GM23338 (cell line): ENCODE results near the gene CMTM2. TPM values are rescaled to one million over a fixed set of nuclear protein-coding genes. Genes with fewer than 3 reads are reported as not detected.

Experiments
- ATAC-seq: fragments of 200-7000 bp; cut with Tn5 transposase; 3 replicates; pipeline ENCODE4 v1.9.1; 2020
- DNase-seq: peaks from one replicate; pipeline ENCODE4 v3.0.0-alpha.2; 2015; ENCODE audit warnings: low spot score
- H2AFZ ChIP-seq: fragments of 200-600 bp; sonication (generic); 2 replicates; pipeline ENCODE4 v1.8.0; 2016; ENCODE audit warnings: antibody characterized with exemption, mild to moderate bottlenecking, moderate library complexity
- H3F3A ChIP-seq: fragments of 200-600 bp; sonication (generic); replicated peaks from 2 replicates; pipeline ENCODE4 v1.8.0; 2017; ENCODE audit warnings: antibody characterized with exemption, mixed run types, low read depth
- H3K27ac ChIP-seq: fragments of 200-600 bp; sonication (generic); 2 replicates; pipeline ENCODE4 v1.6.1; 2016; ENCODE audit warnings: low read depth
- H3K27me3 ChIP-seq: fragments of 200-600 bp; sonication (generic); 2 replicates; pipeline ENCODE4 v1.8.0; 2016; ENCODE audit warnings: mild to moderate bottlenecking, mixed run types, moderate library complexity; ENCODE audit not compliant: insufficient read depth
- H3K36me3 ChIP-seq: fragments of 200-600 bp; sonication (generic); 2 replicates; pipeline ENCODE4 v1.8.0; 2016; ENCODE audit warnings: mild to moderate bottlenecking; ENCODE audit not compliant: insufficient read depth
- H3K4me1 ChIP-seq: fragments of 200-600 bp; sonication (generic); 2 replicates; pipeline ENCODE4 v1.8.0; 2016; ENCODE audit warnings: mild to moderate bottlenecking, moderate library complexity; ENCODE audit not compliant: insufficient read depth
- H3K4me2 ChIP-seq: fragments of 200-600 bp; sonication (generic); 2 replicates; pipeline ENCODE4 v1.7.1; 2017; ENCODE audit warnings: mixed run types
- H3K4me3 ChIP-seq: fragments of 200-600 bp; sonication (generic); 2 replicates; pipeline ENCODE4 v1.6.1; 2016; ENCODE audit warnings: mixed run types
- H3K79me2 ChIP-seq: fragments of 200-600 bp; sonication (generic); replicated peaks from 2 replicates; pipeline ENCODE4 v1.8.0; 2017; ENCODE audit warnings: mild to moderate bottlenecking; ENCODE audit not compliant: insufficient read depth
- H3K9me2 ChIP-seq: fragments of 200-600 bp; sonication (generic); 2 replicates; pipeline ENCODE4 v1.8.0; 2017; ENCODE audit not compliant: insufficient read depth
- H4K20me1 ChIP-seq: fragments of 200-600 bp; sonication (generic); replicated peaks from 2 replicates; pipeline ENCODE4 v1.8.0; 2017; ENCODE audit warnings: mild to moderate bottlenecking; ENCODE audit not compliant: insufficient read depth
- H3K27ac Mint-ChIP-seq: 2 replicates; pipeline ENCODE4 v1.8.0; 2020; ENCODE audit warnings: inconsistent platforms, mild to moderate bottlenecking, moderate library complexity, mixed read lengths
- H3K27me3 Mint-ChIP-seq: 3 replicates; pipeline ENCODE4 v1.8.0; 2022; ENCODE audit warnings: low read depth, mild to moderate bottlenecking, moderate library complexity, mixed read lengths, inconsistent platforms; ENCODE audit not compliant: insufficient read depth, poor library complexity
- H3K36me3 Mint-ChIP-seq: 3 replicates; pipeline ENCODE4 v1.8.0; 2021; ENCODE audit warnings: low read depth, mild to moderate bottlenecking, inconsistent platforms, moderate library complexity, mixed read lengths
- H3K4me1 Mint-ChIP-seq: 3 replicates; pipeline ENCODE4 v1.8.0; 2020; ENCODE audit warnings: mild to moderate bottlenecking, inconsistent platforms, mixed read lengths
- H3K4me3 Mint-ChIP-seq: 3 replicates; pipeline ENCODE4 v1.8.0; 2021; ENCODE audit warnings: moderate library complexity, mild to moderate bottlenecking, inconsistent platforms, mixed read lengths
- H3K9me3 Mint-ChIP-seq: 3 replicates; pipeline ENCODE4 v1.8.0; 2020; ENCODE audit warnings: moderate library complexity, mild to moderate bottlenecking, inconsistent platforms, mixed read lengths
- CREB1 ChIP-seq: fragments of 250-450 bp; sonication (Bioruptor Pico); IDR thresholded peaks from 2 replicates; pipeline ENCODE4 v1.5.0; 2020; ENCODE audit warnings: low read depth, mild to moderate bottlenecking, moderate library complexity
- CTCF ChIP-seq, 2 experiments: fragments of 200-600 bp in 1 of 2; sonication (generic) in 1 of 2; conservative IDR thresholded peaks; 2 replicates each; pipeline versions ENCODE4 v1.5.1 to v1.6.1; 2016 to 2017; ENCODE audit warnings: antibody characterized with exemption in 2 of 2, low read depth in 2 of 2, mild to moderate bottlenecking in 2 of 2, moderate library complexity in 1 of 2
- ETS1 ChIP-seq: IDR thresholded peaks from 2 replicates; pipeline ENCODE4 v1.6.1; 2016; ENCODE audit warnings: antibody characterized with exemption
- EZH2 ChIP-seq: fragments of 200-600 bp; sonication (generic); IDR thresholded peaks from one replicate; pipeline ENCODE4 v1.8.0; 2017; ENCODE audit warnings: antibody characterized with exemption, mild to moderate bottlenecking, low read depth; ENCODE audit not compliant: unreplicated experiment
- EZH2phosphoT487 ChIP-seq: fragments of 200-600 bp; sonication (generic); IDR thresholded peaks from one replicate; pipeline ENCODE4 v1.8.1; 2018; ENCODE audit warnings: antibody characterized with exemption; ENCODE audit not compliant: unreplicated experiment
- JUNB ChIP-seq: IDR thresholded peaks from one replicate; pipeline ENCODE4 v1.6.1; 2016; ENCODE audit warnings: antibody characterized with exemption; ENCODE audit not compliant: unreplicated experiment
- NANOG ChIP-seq: IDR thresholded peaks from 2 replicates; pipeline ENCODE4 v1.6.1; 2016; ENCODE audit warnings: antibody characterized with exemption, borderline replicate concordance
- POLR2AphosphoS5 ChIP-seq: IDR thresholded peaks from 2 replicates; pipeline ENCODE4 v1.6.1; 2016; ENCODE audit warnings: antibody characterized with exemption, low read depth
- REST ChIP-seq: IDR thresholded peaks from one replicate; pipeline ENCODE4 v1.6.1; 2018; ENCODE audit warnings: antibody characterized with exemption; ENCODE audit not compliant: unreplicated experiment
- STAT1 ChIP-seq: IDR thresholded peaks from one replicate; pipeline ENCODE4 v1.6.1; 2016; ENCODE audit warnings: antibody characterized with exemption; ENCODE audit not compliant: unreplicated experiment
- ZNF114 ChIP-seq: fragments of 250-450 bp; sonication (Bioruptor Pico); IDR thresholded peaks from 2 replicates; pipeline ENCODE4 v1.5.0; 2020; ENCODE audit warnings: mild to moderate bottlenecking, moderate library complexity
- ZNF331 ChIP-seq: fragments of 250-450 bp; sonication (Bioruptor Pico); IDR thresholded peaks from 2 replicates; pipeline ENCODE4 v1.5.0; 2020; ENCODE audit warnings: low read depth, mild to moderate bottlenecking, moderate library complexity
- polyA plus RNA-seq: library from polyadenylated mRNA; unstranded; fragments of >200 nt; fragmentation: Nextera tagmentation; extraction: Ambion mirVana; gene quantifications from 2 replicates; pipeline ENCODE4 v1.2.1, GENCODE V29; 2016
- total RNA-seq: library from RNA; depleted of rRNA; stranded (reverse); fragments of >200 nt; shearing (Covaris generic); gene quantifications from 2 replicates; pipeline ENCODE4 v1.2.3, GENCODE V29; 2014

The CMTM2 gene
- total and polyA plus RNA-seq, 2 experiments from 2014 or later = not detected

DNA sequence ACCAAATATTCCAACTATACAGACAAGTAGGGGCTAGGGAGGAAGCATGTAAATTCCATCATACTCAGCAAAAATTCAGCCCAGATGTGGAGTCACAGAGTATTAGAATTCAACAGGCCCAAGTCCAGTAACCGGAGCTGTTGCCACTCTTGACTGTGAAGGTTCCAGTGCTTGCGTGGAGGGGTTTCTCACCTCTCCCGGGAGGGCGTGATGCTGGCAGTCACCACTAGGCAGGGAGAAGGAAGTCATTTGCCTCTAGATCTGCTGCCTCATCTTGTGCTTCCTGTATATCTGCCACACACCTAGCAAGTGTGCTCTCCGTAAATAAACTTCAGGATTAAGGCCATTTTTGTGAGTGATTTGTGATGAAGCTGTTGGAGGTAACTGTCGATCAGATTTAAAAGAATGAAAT, 27.9 kb upstream of the CMTM2 start:
- Histone ChIP-seq H3K4me2 (peak overlapping the region; percentile 85), H3K4me3 (no peak overlapping the region), H3K79me2 (no peaks in the 10 kb centered on the region; the same call in 1 of the 2 replicates), H3F3A (peaks cover 20% of the 10 kb centered on the region; the same call in 1 of the 2 replicates), H3K4me1 (peaks cover 11% of the 10 kb centered on the region), H3K9me2 (peaks cover 3% of the 10 kb centered on the region; the same call in 1 of the 2 replicates), H3K27ac (no peak overlapping the region), H3K27me3 (peaks cover 18% of the 10 kb centered on the region), H4K20me1 (0 out of 2 replicates have a peak, but pooled peaks cover 5% of the 10 kb centered on the region), H3K36me3 (no peaks in the 10 kb centered on the region), H2AFZ (0 out of 2 replicates have a peak overlapping the region, but pooled peaks have one; percentile 99)
- ATAC-seq (peak; percentile 19), DNase-seq (peak; percentile 65)
- H3K27me3 Mint-ChIP-seq = peaks cover 29% of the 10 kb centered on the region
- peaks cover 21% of the 10 kb centered on the region for H3K4me1 Mint-ChIP-seq
- H3K4me3 Mint-ChIP-seq = peak overlapping the region; percentile 72
- peak; percentile 26 to 48 for TF ChIP-seq CTCF (conservative IDR thresholded peaks at IDR 0.05; ENCODE audit: low read depth in 2 of 2)
- TF ChIP-seq STAT1 = no peak
- peaks cover 5% of the 10 kb centered on the region; the same call in 2 of the 3 replicates for H3K36me3 Mint-ChIP-seq
- no peak overlapping the region for H3K27ac Mint-ChIP-seq
- H3K9me3 Mint-ChIP-seq = peaks cover 12% of the 10 kb centered on the region; the same call in 2 of the 3 replicates

DNA sequence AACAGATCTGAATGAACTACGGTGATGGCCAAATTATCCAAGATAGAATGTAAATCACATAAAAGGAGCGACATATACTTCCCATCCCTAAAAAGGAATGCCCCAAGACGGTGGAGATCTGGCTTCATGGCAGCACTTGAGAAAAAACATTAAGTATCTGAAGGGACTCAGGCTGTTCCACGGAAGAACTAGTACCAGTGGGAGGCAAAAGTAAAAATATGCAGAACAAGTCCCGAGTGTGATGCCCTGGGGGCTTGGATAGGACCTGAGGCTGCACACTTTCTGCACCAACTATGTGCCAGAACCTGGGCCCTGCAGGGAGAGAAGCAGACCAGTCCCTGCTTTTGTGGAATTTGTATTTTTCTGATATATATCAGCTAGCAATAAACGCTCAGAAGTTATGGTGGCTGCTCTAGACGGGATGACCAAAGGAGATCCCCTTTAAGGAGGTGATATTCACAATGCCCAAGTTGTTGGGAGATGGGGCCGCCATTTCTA, 27.4 kb upstream of the CMTM2 start:
- Histone ChIP-seq H4K20me1 (0 out of 2 replicates have a peak, but pooled peaks cover 5% of the 10 kb centered on the region), H3K9me2 (peaks cover 3% of the 10 kb centered on the region; the same call in 1 of the 2 replicates), H3K4me2 (peak overlapping the region; percentile 85), H3F3A (peaks cover 20% of the 10 kb centered on the region; the same call in 1 of the 2 replicates), H3K27ac (no peak overlapping the region), H3K36me3 (no peaks in the 10 kb centered on the region), H3K4me3 (peak overlapping the region; percentile 58), H2AFZ (peak overlapping the region; percentile 99), H3K4me1 (peaks cover 11% of the 10 kb centered on the region), H3K79me2 (peaks cover 3% of the 10 kb centered on the region; the same call in 1 of the 2 replicates), H3K27me3 (peaks cover 18% of the 10 kb centered on the region)
- peaks cover 29% of the 10 kb centered on the region for H3K27me3 Mint-ChIP-seq
- H3K27ac Mint-ChIP-seq = no peak overlapping the region
- ATAC-seq (no peak), DNase-seq (no peak)
- H3K4me3 Mint-ChIP-seq = peak overlapping the region; percentile 72
- H3K4me1 Mint-ChIP-seq = peaks cover 21% of the 10 kb centered on the region
- peaks cover 5% of the 10 kb centered on the region; the same call in 2 of the 3 replicates for H3K36me3 Mint-ChIP-seq
- H3K9me3 Mint-ChIP-seq = peaks cover 12% of the 10 kb centered on the region; the same call in 2 of the 3 replicates
- no peak; a peak in 1 of 4 replicates for TF ChIP-seq CTCF (conservative IDR thresholded peaks at IDR 0.05; ENCODE audit: low read depth in 2 of 2)
- no peak for TF ChIP-seq ETS1
- TF ChIP-seq ZNF331 (CRISPR knock-in tag) = no peak
- no peak for TF ChIP-seq EZH2
- no peak for TF ChIP-seq ZNF114 (CRISPR knock-in tag)
- no peak for TF ChIP-seq NANOG
- no peak for TF ChIP-seq POLR2AphosphoS5
- no peak for TF ChIP-seq STAT1
- no peak for TF ChIP-seq EZH2phosphoT487
- TF ChIP-seq JUNB = no peak
- TF ChIP-seq CREB1 (CRISPR knock-in tag) = no peak
- no peak for TF ChIP-seq REST
